ENCODE measurements around the gene DVL1. TPM values are rescaled to one million over a fixed set of nuclear protein-coding genes. Genes with fewer than 3 reads are reported as not detected.

DVL1 gene
- polyA plus RNA-seq, 1 donor from 2014 or later = 100 TPM

- no peak for TF ChIP-seq EZH2 (IDR thresholded peaks at IDR 0.05; ENCODE audit: borderline replicate concordance, insufficient read depth, low read length, poor library complexity, severe bottlenecking)
- no peak for TF ChIP-seq CTCF (IDR thresholded peaks at IDR 0.05; ENCODE audit: poor library complexity, severe bottlenecking)
- no peak for TF ChIP-seq SMC3 (conservative IDR thresholded peaks at IDR 0.05; ENCODE audit: poor library complexity)
- TF ChIP-seq POLR2AphosphoS5 (IDR thresholded peaks at IDR 0.05) = no peak
- TF ChIP-seq REST (IDR thresholded peaks at IDR 0.05; ENCODE audit: borderline replicate concordance) = no peak
- no peak for TF ChIP-seq RAD21 (conservative IDR thresholded peaks at IDR 0.05)
- Histone ChIP-seq H3K27me3 (ENCODE audit: insufficient read depth, low read depth, low read length) (no peaks in the 10 kb centered on the region), H3K4me2 (ENCODE audit: low read length) (no peak overlapping the region), H3K9me3 (ENCODE audit: low read length) (no peaks in the 10 kb centered on the region), H3K9ac (ENCODE audit: low read length) (peak overlapping the region; percentile 93), H3K36me3 (ENCODE audit: insufficient read depth, low read length) (no peaks in the 10 kb centered on the region), H3F3A (ENCODE audit: insufficient read depth, low read length, poor library complexity, severe bottlenecking) (no peaks in the 10 kb centered on the region), H2AFZ (ENCODE audit: low read depth, low read length) (peak overlapping the region; percentile 40), H3K4me3 (ENCODE audit: low read length) (peak overlapping the region; percentile 99), H3K79me2 (replicated peaks; ENCODE audit: insufficient read depth, low read length) (peaks cover 34% of the 10 kb centered on the region), H3K9me2 (ENCODE audit: insufficient read depth, low read length) (no peaks in the 10 kb centered on the region), H3K27ac (ENCODE audit: low read length) (peak overlapping the region; percentile 59), H4K20me1 (ENCODE audit: insufficient read depth) (peaks cover 16% of the 10 kb centered on the region)
These were observed 25.1 kb downstream of the DVL1 start for GRCh38 chr1:1324084-1324523.

- no peaks in the 10 kb centered on the region for H3K9me3 ChIP-seq (ENCODE audit: low read length)
- H3K36me3 ChIP-seq (ENCODE audit: insufficient read depth, low read length) = no peaks in the 10 kb centered on the region
- H3K9me2 ChIP-seq (ENCODE audit: insufficient read depth, low read length) = no peaks in the 10 kb centered on the region
- no peak for TF ChIP-seq POLR2AphosphoS5 (IDR thresholded peaks at IDR 0.05)
- TF ChIP-seq EZH2 (IDR thresholded peaks at IDR 0.05; ENCODE audit: borderline replicate concordance, insufficient read depth, low read length, poor library complexity, severe bottlenecking) = no peak
- no peak for TF ChIP-seq RAD21 (conservative IDR thresholded peaks at IDR 0.05)
- no peak for TF ChIP-seq TAF1 (IDR thresholded peaks at IDR 0.05; ENCODE audit: low read depth)
- H3K27me3 ChIP-seq (ENCODE audit: insufficient read depth, low read depth, low read length) = no peaks in the 10 kb centered on the region
- H3K27ac ChIP-seq (ENCODE audit: low read length) = no peak overlapping the region
- H3K4me3 ChIP-seq (ENCODE audit: low read length) = peak overlapping the region; percentile 49
- no peaks in the 10 kb centered on the region for H3F3A ChIP-seq (ENCODE audit: insufficient read depth, low read length, poor library complexity, severe bottlenecking)
- H4K20me1 ChIP-seq (ENCODE audit: insufficient read depth) = peaks cover 16% of the 10 kb centered on the region
- H3K4me2 ChIP-seq (ENCODE audit: low read length) = no peak overlapping the region
- H2AFZ ChIP-seq (ENCODE audit: low read depth, low read length) = no peak overlapping the region
- no peak overlapping the region for H3K9ac ChIP-seq (ENCODE audit: low read length)
- H3K79me2 ChIP-seq (replicated peaks; ENCODE audit: insufficient read depth, low read length) = peaks cover 34% of the 10 kb centered on the region
These were observed 26.3 kb downstream of the DVL1 start for GRCh38 chr1:1322952-1323351.

GRCh38 chr1:1322418-1322817 lies 26.8 kb downstream of the DVL1 start:
- H4K20me1 ChIP-seq (ENCODE audit: insufficient read depth) = peaks cover 16% of the 10 kb centered on the region

More at GRCh38 chr1:1322418-1322817, 26.8 kb downstream of the DVL1 start:
- H3K36me3 ChIP-seq (ENCODE audit: insufficient read depth, low read length) = no peaks in the 10 kb centered on the region
- no peaks in the 10 kb centered on the region for H3K9me3 ChIP-seq (ENCODE audit: low read length)
- H3K27ac ChIP-seq (ENCODE audit: low read length) = no peak overlapping the region
- H3K9ac ChIP-seq (ENCODE audit: low read length) = no peak overlapping the region
- no peaks in the 10 kb centered on the region for H3K9me2 ChIP-seq (ENCODE audit: insufficient read depth, low read length)
- no peak overlapping the region for H2AFZ ChIP-seq (ENCODE audit: low read depth, low read length)
- no peak overlapping the region for H3K4me2 ChIP-seq (ENCODE audit: low read length)
- H3K79me2 ChIP-seq (replicated peaks; ENCODE audit: insufficient read depth, low read length) = peaks cover 34% of the 10 kb centered on the region
- H3F3A ChIP-seq (ENCODE audit: insufficient read depth, low read length, poor library complexity, severe bottlenecking) = no peaks in the 10 kb centered on the region
- no peaks in the 10 kb centered on the region for H3K27me3 ChIP-seq (ENCODE audit: insufficient read depth, low read depth, low read length)
- H3K4me3 ChIP-seq (ENCODE audit: low read length) = no peak overlapping the region
- TF ChIP-seq TAF1 (IDR thresholded peaks at IDR 0.05; ENCODE audit: low read depth) (no peak), POLR2AphosphoS5 (IDR thresholded peaks at IDR 0.05) (no peak), CTCF (IDR thresholded peaks at IDR 0.05; ENCODE audit: poor library complexity, severe bottlenecking) (no peak), SMC3 (conservative IDR thresholded peaks at IDR 0.05; ENCODE audit: poor library complexity) (no peak), EZH2 (IDR thresholded peaks at IDR 0.05; ENCODE audit: borderline replicate concordance, insufficient read depth, low read length, poor library complexity, severe bottlenecking) (no peak), RAD21 (conservative IDR thresholded peaks at IDR 0.05) (no peak), EP300 (conservative IDR thresholded peaks at IDR 0.05; ENCODE audit: poor library complexity, severe bottlenecking) (no peak), REST (IDR thresholded peaks at IDR 0.05; ENCODE audit: borderline replicate concordance) (no peak), MXI1 (conservative IDR thresholded peaks at IDR 0.05; ENCODE audit: poor library complexity, severe bottlenecking) (no peak)
